ENCODE results near the gene STAT1.
"Not testable (repeated sequence)": the region's sequence is repeated elsewhere in the genome, so short reads cannot be mapped to it uniquely, and the experiment has no call there.

STAT1 gene

DNA sequence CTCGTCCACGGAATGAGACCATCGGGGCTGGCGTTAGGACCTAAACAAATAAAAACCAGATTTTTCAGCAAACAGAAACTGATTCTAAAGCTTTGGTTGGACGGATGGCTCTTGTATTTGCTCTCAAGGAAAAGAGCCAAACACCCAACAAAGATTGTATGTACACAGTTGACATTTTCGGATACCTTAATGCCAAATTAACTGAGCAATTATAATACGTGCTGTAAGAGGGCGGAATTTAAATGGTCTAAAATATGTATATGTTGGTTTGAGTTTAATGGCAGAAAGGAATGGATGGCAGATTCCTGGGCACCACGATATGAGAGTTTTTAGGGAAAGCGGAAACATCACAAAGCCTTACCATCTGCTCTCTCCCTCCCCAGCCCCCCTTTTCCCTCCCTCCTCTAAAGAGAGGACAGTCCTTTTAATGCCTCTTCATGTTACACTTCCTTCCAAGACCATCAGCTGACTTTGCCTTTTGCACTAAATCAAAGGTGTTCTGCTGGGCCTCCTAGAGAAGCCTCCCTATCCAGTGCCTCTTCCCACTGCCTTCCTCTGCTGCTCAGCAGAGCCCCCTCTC lies 33.3 kb downstream of the STAT1 start:
- DNase-seq, result no peak

DNA sequence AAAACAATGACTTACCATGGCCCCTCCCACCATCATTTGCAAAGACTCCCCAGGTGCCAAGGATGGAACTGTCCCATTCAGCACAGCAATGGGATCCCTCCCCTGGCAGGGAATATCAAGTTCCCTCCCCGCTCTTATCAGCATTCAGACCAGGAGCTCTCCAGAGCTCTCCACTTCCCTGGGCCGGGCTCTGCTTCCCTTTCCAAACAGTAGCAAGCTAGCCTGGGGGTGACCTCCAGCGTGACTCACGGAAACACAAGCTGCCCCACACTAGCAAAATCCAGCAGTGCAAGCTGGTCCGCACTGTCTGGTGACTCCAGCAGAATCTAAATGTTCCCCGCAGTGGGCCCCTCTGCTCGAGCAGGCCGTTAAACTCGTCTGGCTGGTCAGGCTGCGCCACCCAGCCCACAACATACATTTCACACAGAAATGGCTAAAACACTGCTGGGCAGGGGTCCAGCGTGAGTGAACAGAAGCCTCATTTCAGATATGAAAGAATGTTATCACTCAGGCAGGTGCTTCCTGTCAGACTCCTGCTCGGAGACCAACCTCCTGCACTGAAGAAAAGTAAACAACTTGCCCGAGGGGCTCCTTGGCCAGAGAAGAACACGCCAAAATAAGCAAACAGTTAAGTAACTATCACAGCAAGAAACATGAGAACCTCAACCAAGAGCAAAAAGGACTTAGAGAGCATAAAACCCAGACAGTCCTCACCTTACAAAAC lies 33.9 kb downstream of the STAT1 start:
- DNase-seq, result no peak

DNA sequence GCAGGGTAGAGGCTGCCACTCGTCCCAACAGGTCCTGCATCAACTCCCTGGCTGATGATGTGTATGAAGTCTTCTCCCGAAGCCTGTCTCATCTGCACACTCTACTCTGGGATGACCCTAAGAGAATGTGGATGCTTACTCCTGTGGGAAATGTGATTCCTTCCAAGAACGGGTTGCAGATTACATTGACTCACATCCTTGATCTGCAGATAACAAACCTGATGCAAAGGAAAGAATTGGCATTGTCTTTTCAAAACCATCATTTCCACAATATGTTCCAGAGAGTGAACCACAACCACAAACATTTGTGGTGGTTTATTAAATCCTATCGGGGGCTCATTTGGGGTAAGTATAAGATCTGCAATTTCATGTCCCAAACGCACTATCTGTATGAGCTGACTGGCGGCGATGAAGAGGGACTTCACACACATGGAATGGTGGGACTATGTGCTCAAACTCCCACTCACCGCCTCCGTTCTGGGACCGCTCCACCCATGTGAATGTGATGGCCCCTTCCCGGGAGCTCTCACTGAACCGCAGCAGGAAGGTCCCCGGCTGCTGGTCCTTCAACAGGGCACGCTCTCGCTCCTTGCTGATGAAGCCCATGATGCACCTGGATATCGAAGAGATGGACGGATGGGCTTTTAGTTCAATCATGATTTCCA lies 35.5 kb downstream of the STAT1 start:
- no peak for DNase-seq

DNA sequence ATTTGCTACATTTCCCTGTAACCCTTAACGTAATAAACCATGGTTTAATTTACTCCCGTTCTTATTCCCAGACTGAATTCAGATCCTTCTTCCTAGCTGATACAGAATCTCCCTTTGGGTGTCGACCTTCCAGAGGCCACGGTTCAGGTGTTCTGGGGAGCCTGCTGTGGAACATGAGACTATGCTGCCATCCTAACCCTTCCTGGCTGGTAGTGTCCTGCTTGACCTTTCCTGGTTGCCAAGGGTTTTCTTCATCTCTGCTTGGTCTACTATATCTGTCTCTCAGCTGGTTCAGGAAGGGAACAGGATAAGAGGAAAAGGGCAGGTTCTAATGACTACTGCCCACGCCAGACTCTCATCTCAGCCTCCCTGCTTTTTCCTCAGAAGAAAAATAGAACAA lies 36.5 kb downstream of the STAT1 start:
- no peak for DNase-seq

DNA sequence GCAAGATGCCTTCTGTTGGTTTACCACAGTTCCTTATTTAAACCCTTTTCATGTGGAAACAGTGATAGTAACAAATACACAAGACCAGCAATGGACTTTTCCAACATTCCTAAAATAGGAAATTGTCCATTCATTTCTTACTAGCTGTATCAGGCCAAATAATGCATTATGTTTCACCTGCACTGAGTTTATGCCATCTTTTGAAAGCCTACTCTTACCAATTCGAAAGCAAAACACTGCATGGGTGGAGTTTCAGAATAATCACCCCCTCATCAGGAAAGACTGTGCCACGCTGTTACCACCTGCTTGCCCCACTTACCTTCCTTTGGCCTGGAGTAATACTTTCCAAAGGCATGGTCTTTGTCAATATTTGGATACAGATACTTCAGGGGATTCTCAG lies 37.5 kb downstream of the STAT1 start:
- no peak for DNase-seq

DNA sequence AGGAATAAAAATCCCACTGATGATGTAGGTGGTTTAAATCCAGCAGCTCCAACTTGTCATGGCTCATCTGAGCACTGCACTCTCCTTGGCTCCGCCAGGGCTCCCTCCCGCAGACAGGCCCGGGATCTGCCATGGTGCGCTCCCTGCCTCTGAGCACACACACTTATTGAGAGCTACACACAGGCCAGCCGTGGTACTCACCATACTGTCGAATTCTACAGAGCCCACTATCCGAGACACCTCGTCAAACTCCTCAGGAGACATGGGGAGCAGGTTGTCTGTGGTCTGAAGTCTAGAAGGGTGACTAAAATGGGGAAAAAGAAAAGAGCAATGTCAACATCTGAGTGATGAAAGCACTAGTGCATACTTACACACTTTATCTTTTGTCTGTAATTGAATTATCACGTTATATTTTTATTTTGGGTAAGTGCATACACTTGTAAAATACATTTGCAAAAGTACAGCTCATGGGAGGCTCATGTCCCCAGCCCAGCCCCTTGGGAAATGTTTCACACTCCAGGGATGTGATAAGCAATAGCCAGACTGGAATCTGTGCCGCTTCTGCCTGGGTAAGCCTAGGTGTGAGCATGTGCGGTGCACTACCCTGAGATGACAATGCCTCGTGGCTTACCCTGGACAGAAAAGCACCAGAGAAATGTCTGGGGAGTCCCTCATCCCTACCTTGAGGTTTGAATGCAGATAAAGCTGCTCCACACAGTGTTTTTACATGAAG lies 39.2 kb downstream of the STAT1 start:
- DNase-seq, result no peak

DNA sequence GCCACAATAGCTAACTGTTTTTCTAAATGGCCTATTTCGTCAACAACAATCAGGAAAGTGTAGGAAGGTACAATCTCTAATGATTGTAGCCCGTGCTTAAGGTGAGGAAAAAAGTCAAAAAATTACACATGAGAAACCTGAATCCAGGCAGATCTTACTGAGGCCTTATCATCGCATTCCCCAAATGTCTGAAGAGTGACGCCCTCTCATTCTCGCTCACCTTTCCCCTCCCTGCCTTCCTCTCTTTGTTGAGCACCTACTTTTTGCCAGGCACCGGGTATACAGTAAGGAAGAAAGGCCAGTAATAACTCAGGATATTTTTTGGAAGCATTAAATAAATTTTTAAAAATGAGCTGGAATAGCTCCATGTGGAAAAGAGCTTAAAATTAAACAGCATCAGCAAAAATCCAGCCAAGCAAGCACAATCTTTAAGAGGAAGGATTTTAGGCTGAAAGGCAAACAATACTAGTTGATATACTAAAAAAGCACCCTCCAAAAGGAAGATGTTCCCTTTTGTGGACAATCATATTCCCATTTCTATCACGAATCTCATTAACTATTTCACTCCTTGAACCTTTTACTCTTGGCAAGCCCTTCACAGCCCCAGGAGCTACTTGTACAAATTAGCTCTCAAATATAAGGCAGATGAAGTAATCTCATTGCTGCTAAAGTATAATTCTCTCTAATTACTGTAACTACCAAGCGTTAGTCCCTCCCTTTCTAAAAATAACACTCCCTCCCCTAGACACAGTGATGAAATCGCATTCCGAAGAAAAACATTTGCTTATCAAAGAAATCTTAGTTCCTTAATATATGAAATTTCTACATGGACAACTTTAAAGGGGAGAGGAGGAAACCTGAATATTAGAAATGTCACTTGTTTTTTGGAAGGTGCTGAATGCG lies 40.0 kb downstream of the STAT1 start:
- no peak for DNase-seq

DNA sequence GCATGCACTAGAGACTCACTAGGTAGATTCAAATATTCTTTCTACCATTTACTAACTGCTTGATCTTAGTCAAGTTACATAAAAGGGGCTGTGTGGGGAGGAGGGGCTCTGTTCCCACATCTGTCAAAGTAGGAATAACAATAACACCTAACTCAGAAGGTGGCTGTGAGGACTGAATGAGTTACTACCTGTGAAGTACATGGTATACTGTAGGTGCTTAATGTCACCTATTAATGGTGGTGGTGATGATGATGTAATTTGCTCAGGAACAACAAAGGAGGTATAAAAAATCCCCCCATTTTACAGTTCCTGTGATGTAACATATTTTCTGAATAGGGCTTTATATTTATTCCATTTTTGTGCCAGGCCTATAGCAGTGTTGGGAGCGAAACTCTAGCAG lies 40.7 kb downstream of the STAT1 start:
- no peak for DNase-seq

DNA sequence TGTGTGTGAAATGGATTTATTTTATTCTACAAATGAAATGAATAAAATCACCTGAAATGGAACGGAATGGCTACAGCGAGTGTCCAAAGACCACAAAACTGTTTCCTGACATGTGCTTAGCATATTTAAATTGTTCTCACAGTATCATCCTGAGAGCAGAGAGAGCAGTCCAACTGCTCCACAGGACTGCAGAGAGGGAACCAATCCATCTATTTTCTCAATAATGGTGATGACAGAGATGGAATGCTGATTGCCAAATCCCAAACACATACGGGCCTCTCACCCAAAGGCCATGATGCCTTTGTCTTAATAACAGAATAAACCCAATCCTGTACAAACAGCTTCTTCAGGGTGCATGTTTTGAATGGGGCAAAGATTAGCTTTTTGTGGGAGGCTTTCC lies 41.1 kb downstream of the STAT1 start:
- no peak for DNase-seq

DNA sequence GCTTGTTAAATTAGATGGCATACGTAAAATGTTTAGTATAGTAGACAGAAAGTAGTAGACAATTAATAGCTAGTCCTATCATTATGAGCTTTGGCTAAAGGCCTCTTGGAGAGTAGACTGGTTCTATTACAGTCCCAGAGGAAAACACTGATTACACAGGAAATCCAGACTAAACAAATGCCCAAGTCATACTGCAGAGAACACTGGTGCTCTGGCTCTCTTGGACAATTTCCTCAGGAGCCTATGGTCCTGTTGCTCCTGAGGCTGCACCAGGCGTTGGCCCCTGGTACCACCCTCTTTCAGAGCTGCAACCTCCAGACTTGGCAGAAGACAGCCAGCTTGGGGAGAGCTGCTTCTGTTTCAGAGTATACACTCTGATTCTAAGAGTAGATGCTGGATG lies 41.8 kb downstream of the STAT1 start:
- DNase-seq, result no peak

DNA sequence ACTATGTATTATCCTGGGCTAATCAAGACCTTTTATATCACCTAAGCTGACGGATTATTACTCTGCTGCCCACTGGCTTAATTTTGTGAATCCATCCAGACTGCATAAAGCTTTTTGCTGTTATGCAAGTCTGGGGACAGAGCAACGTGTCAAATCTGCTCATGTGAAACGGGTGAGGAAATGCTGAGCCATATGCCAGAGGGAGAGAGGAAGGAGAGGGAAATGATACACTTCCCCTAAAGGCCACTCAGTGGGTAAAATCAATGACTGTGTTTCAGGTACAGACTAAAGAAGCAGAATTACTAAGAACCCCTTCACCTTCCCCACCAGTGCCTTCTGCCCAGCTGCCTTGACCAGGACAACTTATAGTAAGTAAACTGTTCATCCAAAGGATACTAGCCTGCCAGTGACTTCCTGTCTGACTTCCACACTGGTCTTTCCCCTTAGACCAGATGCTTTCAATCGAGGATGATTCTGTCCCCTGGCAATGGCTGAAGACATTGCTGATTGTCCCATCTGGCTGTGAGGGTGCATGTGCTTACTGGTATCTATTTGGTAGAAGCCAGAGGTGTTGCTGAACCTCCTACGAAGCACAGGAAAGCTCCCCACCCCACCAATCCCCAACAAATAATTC lies 43.0 kb downstream of the STAT1 start:
- DNase-seq, result no peak

DNA sequence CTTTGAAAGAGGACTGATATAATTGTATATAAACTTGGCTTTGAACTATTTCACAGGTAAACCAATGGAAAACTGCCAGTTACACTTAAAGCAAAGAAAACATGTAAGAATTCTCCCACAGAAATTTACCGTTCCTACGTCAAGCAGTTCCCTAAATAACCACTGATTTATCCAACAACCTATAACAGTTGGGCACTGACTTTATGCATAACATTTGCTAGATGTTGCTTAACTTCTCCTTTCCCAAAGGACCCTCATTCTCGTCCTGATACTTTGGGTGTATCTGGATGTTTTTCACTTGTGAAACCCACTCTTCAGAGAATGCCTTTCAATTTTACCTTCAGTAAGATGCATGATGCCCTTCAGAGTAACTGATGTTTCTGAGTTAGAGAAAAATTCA lies 43.8 kb downstream of the STAT1 start:
- no peak for DNase-seq

DNA sequence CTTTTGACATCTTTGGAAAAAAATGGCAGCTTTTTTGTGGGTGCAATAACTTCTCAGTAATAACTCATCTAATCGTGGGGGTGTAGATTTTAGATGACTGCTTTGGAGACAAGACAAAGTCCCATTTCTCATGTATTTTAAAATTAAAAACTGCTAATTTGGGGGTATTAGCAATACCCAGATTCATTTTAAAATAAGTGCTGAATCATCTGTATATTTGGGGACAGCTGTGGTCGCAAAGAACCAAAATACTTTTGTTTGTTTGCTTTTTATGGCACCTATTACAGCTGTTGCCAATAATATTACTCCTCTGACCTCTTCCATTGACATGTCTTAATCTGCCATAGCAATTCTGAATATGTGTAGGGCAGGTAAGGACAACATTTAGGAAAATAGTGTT lies 45.4 kb downstream of the STAT1 start:
- DNase-seq, result no peak

DNA sequence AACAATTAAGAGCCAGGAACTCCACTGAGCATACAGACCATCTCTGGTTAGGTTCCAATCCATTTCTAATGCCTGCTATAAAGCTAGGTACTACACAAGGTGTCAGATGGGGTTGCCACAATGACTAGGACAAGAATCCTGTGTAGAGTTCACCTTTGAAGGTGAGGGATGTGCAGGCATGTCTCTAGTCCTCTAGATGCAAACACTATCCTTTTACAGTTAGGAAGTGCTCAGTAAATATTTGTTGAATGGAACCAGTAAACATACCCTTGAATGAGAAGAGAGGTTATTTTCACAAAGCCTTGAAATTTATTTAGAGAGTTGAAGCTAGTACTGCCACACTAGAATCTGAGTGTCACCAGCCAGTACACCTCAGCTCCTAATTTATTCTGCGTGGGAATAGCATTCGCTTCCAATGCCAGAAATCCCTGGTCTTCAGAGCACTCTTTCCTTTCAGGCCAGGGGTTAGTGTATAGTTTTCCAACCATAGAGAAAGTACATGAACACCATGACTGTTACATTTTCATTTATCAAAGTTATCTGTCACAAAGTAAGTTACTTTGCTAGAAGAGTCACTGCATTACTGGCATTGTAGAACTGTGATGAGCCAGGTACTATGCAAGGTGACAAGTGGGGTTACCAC lies 48.3 kb downstream of the STAT1 start:
- no peak for DNase-seq

DNA sequence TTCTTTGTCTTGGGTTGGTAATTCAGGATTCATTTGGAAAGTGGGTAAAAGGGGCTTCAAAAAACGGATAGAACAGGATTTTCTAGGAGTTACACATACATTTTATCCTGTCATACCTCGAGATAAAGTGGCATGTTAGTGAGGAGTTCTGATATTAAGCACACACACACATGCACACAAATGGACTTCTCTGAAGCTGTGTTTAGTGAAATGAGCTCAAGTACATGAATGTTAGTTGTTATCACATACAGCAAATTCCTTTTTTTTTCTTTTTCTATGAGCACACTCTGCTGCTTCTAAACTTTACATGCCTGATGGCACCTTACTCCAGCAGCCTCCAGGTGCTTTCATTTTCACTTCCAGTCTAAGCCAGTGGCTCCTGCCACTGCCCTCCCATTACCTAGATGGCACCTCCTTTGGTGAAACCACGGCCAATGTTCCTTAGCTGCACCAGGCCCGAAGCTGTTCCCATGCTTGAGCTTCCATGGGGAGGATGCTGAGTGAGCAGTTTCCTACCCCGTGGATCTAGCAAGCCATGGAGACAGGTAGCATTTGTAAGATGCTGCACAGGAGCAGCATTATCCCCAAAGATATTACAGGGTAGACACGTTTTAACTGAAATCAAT lies 49.7 kb downstream of the STAT1 start:
- no peak for DNase-seq

DNA sequence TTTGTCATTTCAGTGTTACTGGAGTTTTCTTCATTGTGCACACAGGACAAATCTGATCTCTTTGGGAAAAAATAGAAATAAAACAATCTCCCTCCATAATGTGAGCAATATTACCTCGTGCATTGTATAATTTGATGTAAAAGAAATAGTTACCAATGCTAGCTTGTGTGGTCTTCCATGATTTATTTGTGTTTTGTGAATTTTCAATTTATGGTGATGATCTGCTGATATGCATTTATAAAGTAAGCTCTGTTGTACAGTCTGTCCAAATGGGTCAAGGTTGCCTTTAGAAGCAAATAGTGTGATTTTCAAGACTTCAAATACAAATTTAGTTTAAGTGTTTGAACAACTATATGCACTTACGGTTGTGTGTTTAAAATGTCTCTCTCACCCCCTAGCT lies 50.9 kb downstream of the STAT1 start:
- no peak for DNase-seq

DNA sequence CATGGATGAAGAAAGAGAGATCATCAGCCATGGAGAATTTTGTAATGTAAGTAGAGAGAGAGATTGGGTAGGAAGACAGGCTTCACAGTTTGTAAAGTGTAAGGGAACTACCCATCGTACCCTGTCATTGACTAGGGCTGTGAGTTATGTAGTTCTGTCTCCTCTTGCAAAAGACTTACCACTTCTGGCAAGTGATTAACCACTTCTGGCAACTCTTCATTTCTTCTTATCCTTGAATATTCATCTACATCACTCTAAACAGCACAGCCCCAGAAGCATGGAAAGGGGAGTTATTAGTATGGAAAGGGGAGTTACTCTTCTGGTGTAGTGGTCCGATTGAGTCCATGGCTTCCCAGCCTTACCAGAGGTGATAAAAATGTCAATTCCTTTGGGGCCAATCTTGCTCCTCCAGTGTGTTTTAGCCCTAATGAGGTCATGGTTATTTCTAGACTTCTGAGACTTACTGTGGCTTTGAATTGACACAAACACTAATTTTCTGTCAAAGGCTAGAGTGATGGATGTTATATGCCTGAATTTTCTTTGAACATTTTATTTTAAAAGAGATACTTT lies 52.0 kb downstream of the STAT1 start:
- no peak for DNase-seq

DNA sequence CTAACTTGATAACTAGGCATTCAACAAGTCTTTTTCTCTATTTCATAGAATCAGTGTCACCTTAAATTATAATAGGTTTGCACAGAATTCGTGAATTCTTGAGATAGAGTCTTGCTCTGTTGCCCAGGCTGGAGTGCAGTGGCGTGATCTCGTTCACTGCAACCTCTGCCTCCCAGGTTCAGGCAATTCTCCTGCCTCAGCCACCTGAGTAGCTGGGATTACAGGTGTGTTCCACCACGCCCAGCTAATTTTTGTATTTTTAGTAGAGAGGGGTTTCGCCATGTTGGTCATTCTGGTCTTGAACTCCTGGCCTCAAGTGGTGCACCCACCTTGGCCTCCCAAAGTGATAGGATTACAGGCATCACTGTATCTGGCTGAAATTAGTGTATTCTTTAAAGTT lies 52.9 kb downstream of the STAT1 start:
- not testable (repeated sequence) for DNase-seq

DNA sequence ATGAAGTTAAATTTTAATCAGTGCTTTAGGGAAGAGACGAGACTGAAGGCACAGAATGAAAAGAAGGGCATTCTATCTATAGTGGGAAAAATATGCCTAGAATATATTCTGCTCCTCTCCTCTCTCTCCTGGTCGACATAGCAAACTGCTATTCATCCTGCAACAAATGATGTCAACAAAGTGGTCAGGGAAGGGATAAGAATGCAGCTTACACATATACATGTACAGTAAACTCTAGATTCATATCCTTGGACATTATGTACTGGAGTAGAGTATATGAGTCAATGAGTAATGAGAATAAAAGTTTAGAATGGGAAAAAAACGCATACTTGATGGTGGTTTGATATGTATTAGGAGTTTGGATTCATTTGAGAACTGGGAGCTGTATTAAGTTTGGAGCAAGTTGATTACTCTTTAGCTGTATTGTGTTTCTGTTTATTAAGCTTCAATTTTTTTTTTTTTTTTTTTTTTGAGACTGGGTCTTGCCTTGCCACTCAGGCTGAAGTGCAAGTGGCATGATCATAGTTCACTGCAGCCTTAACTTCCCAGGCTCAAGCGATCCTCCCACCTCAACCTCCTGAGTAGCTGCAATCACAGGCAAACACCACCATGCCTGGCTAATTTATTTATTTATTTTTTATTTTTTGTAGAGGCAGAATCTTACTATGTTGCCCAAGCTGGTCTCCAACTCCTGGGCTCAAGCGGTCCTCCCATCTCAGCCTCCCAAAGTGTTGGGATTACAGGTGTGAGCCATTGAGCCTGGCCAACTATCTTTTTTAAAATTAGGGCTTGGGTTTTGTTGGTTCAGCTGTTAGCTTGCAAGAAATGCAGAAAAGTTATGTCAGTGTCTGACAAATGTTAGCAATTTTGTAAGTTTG lies 53.8 kb downstream of the STAT1 start:
- no peak for DNase-seq

DNA sequence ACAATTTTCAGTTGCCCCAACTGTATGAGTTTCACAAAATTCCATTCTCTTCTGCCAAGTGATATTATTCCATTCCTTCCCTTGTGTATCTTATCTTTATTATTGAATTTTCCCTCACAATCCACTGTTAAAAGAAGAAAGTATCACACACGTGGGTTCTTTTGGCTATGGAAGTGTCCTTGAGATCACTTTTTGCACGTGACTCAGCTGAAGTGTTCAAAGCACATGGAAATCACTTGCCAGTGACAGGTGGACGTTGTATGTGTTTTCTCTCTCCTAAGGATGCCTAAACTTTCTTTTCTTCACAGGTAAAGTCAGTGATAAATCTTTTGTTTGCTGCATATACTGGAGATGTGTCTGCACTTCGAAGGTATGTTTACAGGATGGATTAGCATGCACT lies 60.7 kb downstream of the STAT1 start:
- no peak for DNase-seq

All from NCI-H1048 (cell line).